GM21723 (cell line): ENCODE results near the gene MYRIP.
"Not testable (repeated sequence)": the region's sequence is repeated elsewhere in the genome, so short reads cannot be mapped to it uniquely, and the experiment has no call there.

Experiments used
- ATAC-seq: cut with Tn5 transposase; IDR thresholded peaks from one replicate; pipeline ENCODE4 v1.9.1; 2021; ENCODE audit warnings: mild to moderate bottlenecking, moderate library complexity; ENCODE audit not compliant: unreplicated experiment

Gene MYRIP

DNA sequence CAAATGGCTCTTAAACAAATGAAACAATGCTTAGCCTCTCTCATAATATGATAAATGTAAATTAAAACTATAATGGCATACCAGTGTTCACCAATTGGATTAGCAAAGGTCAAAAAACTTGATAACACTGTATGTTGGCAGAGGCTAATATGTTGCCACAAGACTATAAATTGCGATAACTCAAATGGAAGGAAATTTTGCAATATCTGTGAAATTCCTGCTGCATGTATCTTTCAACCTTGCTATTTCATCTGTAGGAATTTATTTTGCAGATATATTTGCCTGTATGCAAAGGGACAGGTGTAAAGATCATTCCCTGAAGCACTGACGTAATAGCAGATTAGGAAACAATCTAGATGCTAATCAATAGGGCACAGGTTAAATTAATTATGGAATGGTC, 308.7 kb downstream of the MYRIP start:
- ATAC-seq, result no peak

DNA sequence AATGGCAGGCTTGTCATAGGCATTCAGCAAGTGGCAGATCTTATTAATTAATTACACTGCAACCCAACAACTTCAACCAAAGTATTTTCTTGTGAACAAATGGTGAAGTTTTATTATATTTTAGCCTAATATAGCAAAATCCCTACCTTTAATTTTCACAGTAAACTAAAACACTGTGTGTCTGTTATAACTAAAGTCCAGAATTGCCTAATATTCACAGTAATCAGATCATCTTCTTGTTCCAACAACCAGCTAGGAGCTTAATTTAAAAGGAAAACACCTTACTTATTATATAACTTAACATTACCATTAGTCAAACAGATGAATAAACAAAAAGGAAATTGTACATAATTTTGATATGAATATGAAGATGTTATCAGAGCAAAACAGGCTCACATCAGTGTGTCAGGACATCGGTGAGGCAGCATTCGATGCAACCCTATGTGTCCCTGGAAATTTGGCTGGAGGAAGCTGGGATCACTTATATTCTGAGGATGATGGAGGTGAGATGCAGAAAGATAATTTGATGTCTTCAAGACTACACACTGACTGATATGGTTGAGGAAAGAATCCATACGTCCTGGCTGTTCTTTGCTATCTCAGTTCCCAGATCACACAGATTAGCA, 310.8 kb downstream of the MYRIP start:
- no peak for ATAC-seq

DNA sequence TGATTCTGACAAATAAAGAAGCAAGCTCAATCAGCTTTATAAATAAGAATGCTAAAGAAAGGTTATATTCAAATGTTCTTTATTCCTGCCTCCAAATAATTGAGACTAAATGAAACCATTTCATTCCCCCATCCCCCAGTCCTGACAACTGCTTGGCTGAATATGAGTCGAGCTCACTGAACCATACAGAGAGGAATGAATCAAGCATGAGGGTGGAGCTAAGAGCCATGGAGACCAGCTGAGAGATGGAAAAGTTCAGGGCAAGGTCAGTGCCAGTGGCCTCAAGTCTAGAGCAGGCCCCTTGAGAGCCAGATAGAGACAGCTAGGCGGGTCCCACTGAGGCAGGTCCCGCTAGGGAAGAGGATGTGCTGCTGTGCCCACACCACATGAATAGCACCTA, 311.4 kb downstream of the MYRIP start:
- ATAC-seq, result no peak

DNA sequence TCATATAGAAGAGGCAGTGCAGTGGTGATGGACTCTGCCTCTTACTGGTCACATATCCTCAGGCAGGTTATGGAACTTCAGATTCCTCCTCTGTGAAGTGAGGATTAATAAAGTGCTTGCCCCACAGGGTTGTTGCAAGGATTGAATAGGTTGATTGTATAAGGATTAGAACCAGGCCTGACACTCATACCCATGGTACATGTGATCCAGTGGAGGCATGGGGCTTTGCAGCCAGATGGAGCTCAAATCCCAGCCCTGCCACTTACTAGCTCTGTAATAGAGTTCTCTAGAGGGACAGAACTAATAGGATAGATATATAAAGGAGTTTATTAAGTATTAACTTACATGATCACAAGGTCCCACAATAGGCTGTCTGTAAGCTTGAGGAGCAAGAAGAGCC, 315.5 kb downstream of the MYRIP start:
- ATAC-seq, result no peak

DNA sequence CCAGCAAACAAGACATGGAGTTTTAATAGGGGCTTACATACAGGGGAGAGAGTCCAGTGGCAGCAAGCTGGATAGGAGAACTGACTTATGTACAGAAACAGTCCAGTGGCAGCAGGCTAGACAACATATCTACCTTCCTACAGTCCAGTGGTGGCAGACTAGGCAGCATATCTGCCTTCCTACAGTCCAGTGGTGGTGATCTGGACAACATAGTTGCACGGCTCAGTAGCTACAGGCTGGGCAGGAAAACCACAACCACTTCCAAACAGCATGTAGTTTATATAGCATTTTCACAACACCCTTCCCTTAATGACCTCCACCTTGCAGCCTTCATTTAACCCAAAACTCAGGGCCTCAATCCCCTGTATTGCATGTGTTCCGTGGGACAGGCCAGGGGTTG, 318.8 kb downstream of the MYRIP start:
- ATAC-seq, result no peak

DNA sequence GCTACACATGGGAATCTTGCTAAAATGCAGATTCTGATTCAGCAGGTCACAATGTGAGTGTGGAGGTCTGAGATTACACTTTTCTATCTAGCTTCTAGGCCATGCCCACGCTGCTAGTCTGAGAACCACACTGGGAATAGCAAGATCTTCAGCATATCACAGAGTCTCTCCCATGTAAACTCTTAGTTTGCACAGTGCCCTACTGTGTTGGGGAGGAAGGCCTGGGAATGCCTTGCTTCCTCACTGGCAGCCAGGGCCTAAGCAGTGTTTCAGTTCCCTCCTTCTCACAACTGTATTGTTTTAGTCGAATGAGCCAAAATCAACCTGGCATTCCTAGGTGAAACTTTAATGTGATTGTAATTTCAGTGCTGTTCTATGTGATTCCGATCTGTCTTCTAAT, 320.1 kb downstream of the MYRIP start:
- no peak for ATAC-seq

DNA sequence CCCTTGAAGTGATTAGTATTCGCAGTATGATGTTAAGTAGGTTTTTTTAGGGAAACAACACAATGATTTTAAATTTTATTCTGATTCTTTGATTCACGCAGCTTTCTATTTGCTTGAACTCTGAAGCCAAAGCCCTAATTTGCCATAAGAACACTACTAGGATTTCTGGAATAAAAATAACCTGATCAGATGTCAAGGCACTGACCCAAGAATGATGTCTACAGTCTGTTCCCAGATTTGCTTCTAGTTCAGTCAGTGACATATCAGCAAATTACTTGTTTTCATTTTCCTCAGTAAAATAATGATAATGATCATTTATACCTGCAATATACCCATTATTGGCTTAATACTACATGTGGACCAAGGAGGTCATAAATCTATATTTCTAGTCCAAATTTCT, 320.6 kb downstream of the MYRIP start:
- ATAC-seq, result no peak

DNA sequence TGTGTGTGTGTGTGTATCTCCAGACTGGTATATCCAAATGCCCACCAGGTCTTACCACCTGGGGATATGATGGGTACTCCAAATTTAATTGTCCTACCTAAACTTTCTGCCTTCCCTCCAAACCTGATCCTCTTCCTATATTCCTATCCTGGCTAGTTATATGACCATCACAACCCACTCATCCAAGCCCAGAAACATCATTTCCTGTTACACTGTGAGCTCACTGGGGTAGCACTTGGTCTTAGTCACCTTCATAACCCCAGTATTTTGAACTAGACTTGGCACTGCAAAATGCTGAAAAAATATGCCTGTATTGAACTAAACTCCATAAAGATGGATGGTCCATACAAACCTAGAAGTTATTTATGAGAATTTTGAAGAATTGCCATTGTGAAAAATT, 321.3 kb downstream of the MYRIP start:
- no peak for ATAC-seq

DNA sequence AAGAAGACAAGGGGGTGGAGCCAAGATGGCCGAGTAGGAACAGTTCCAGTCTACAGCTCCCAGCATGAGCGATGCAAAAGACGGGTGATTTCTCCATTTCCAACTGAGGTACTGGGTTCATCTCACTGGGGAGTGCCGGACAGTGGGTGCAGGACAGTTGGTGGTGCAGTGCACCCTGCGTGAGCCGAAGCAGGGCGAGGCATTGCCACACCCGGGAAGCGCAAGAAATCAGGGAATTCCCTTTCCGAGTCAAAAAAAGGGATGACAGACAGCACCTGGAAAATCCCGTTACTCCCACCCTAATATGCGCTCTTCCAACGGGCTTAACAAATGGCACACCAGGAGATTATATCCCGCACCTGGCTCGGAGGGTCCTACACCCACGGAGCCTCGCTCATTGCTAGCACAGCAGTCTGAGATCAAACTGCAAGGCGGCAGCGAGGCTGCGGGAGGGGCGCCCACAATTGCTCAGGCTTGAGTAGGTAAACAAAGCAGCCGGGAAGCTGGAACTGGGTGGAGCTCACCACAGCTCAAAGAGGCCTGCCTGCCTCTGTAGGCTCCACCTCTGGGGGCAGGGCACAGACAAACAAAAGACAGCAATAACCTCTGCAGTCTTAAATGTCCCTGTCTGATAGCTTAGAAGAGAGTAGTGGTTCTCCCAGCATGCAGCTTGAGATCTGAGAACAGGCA, 324.6 kb downstream of the MYRIP start:
- not testable (repeated sequence) for ATAC-seq

DNA sequence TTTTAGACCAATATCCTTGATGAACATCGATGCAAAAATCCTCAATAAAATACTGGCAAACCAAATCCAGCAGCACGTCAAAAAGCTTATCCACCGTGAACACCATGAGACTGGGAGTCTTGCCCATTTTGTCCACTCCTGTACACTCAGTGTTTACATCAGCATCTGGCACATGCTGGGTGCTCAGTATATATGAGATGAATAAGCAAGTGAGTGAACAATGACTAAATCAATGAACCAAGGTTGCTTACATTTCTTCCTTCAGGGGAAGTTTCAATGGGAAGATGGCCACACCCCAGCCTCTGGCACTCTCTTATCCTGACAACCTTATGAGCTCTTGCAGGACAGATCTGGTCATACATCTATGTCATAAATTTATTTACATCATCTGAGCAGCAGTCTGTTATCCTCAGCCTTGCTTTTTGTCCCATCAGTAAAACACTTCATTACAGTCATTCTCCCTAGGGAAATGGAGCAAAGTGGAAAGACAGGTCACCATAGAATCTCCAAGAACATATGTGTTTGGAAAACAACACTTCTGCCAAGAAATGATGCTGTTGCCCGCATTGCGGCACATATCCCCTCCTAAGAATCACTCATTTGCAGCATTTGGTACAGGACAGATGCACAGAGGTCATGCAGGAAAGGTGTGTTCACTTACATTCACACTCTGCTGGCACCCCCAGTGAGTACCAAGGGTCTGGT, 328.3 kb downstream of the MYRIP start:
- ATAC-seq, result no peak

DNA sequence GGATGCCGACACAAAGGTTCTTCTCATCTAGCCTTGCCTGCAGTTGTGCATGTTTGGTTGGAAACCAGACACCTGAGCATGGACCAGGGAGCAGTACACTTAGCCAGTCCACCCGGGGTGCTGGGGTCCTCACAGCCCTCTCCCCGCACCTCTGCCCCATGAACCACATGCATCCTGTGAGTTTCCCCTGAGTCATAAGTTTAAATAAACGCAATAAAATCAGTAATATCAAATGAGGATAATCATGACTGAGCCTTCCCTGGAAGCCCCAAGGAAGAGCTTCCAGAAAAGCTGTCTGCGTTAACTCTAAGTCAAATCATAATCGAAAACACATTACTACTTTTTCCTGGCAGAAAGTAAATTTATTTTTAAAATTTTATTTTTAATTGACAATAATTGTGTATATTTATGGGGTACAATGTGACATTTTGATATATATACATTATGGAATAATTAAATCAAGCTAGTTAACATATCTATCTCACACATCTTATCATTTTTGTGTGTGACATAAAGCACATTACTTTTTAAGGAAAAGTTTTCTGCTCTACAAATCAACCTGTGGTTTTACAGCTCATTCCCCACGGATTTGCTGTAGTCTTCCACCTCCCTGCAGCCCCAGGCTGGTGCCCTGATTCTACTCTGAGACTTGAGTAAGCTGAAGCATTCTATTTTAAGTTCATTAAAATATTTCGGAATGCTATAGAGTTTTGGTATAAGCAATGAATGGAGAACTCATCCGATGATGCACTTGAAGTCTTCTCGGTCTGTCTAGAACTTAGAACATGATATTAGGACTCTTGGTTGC, 334.1 kb downstream of the MYRIP start:
- ATAC-seq, result no peak

DNA sequence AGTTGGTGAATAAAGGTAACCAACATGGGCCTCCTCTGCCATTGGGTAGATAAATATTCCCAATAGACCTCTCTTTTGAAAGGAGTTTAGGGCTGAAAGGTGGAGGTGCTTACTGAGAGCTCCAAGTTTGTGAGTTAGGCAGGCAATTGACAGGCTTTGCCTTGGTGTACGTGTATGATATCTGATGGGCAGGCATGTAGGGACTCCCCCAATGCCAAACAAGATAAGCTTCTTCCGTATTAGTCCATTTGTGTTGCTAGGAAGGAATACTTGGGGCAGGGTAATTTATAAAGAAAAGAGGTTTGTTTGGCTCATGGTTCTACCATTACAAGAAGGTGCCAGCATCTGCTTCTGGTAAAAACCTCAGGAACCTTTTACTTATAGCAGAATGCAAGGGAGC, 339.4 kb downstream of the MYRIP start:
- no peak for ATAC-seq

DNA sequence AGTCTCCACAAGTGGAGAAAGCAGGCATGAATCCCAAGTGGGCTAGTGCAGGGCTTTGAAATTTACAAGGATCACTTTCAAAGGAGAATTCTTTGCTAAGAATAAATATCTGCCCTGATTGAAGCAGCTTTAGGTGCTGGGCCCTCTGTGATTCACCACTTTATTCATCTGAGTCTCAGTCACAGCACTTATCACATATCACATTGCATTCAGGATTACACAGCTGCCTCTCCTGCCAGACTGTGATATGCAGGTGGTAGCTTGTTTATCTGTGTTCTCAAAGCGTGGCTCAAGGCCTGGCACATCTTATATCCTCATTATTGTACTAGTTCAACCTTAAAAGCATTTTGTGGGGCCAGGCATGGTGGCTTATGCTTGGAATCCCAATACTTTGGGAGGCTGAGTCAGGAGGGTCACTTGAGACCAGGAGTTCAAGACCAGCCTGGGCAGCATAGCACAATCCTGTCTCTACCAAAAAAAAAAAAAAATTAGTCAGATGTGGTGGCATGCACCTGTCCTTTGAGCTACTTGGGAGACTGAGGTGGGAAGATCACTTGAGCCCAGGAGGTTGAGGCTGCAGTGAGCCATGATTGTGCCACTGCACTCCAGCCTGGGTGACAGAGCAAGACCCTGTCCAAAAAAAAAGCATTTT, 343.2 kb downstream of the MYRIP start:
- ATAC-seq, result no peak

DNA sequence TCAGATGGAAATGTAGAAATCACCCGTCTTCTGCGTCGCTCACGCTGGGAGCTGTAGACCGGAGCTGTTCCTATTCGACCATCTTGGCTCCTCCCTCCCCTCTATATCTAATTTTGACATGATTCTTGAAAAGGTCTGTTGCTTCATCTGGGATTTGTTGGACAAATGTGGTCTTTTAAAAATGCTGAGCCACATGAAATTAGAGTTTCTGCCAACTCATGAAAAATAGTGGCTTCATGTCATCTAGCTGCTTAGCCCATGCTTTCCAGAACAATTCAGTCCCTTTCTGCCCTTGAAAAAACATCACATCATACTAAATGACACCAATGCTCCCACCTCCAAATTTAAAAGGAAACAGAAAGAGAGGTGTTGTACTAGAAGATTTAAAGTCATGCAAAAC, 351.5 kb downstream of the MYRIP start:
- ATAC-seq, result no peak

DNA sequence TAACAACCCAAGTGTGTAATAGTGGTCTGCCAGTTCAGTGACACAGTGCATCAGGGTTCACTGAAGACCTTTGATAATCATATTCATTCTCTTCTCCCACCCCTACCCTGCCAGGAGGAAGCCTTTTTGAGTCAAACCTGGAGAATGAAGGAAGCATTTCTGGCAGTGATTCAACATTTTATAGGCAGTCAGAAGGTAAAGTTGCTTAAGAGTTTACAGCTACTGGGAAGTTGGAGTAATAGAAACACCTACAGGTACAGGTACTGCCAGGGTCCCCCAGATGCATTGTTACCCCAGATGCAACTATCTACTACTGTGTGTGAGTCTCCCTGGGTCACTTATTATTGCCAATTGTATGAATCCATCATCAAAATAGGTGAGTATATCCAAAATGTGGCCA, 353.2 kb downstream of the MYRIP start:
- ATAC-seq, result no peak

DNA sequence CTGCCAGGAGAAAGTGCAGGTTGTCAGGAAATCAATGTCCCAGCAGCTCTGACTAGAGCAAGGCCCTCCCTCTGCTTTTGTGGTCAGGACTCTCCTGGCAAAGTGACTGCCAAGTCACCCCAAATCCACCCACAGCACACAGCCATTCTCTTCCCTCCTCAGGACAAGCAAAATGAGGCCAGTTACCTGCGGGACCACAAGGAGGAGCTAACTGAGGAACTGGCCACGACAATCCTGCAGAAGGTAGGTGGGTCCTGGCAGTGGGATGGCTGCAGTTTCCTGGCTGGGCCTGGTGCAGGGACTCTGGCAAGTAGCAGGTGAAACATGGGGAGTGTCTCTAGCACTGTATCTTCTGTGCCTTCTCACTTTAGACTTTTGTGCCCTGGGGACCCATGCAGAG, 357.6 kb downstream of the MYRIP start:
- no peak for ATAC-seq

DNA sequence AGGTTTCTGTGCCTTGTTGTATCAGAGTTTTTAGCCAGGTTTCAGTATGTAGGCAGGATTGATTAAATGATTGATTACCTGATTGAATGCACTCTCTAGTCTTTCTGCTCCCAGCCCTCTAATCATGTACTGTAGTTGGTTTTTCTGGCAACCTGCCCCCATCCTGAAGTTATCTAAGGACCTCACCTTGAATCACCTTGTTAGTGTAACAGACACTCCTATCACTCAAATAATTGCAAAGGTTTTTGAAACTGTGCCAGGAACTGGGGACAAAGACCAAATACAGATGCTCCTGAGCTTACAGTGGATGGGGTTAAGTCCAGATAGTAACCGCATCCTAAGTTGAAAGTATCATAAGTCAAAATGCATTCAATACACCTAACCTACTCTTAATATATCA, 358.5 kb downstream of the MYRIP start:
- no peak for ATAC-seq

DNA sequence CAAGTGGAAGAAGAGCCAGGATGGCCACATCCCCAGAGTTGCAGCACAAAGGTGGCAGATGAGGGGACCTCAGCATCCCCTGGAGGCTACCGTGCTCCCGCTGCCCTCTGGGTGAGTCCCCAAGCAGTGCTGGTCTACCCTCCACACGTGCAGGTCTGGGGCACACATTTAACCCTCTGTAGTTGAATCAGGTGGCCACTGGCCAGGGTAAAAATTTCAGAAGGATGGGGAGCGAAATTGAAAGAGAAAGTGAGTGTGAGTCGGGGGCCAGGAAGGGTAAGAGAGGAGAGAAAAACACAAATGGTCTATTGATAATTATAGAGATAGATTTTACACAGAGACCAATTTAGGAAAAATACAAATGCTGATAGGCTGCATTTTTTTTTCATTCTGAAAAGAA, 360.6 kb downstream of the MYRIP start:
- peak; percentile 46 for ATAC-seq

DNA sequence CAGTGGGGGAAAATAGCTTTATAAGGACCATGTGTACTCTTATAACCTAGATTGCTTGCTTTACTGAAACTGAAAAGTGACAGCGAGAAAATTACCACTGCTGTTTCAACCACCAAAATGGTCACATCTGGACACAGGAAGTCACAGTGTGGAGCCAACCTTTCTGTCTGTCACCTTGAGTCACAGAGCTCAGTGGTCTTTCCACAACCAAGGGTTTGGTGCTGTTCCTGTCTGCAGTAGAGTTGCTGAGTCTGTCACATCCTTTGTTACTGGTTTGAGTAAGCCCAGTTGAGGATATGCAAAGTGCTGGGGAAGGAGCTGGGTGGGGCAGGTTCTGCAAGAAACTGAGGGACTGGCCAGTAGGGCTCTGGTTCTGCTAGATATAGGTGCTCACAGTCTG, 361.0 kb downstream of the MYRIP start:
- peak; percentile 94 for ATAC-seq

DNA sequence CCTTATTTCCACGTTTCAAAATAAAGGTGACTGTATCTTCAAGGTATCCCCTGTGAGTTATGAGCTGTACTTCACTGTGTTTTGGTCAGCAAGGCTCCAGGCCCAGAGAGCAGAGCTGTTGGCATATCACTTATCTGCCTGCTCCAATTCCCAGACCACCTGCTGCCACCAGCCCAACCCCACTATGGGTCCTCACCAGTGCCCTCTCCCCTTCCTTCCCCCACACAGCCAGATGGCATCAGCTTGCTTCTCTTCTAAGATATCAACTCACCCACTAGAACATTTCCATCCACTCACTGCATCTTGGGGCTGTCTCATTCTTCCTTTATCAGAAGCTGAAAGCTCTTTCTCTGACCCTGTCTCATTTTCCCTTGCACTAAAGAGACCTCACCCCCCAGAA, 363.2 kb downstream of the MYRIP start:
- no peak for ATAC-seq

DNA sequence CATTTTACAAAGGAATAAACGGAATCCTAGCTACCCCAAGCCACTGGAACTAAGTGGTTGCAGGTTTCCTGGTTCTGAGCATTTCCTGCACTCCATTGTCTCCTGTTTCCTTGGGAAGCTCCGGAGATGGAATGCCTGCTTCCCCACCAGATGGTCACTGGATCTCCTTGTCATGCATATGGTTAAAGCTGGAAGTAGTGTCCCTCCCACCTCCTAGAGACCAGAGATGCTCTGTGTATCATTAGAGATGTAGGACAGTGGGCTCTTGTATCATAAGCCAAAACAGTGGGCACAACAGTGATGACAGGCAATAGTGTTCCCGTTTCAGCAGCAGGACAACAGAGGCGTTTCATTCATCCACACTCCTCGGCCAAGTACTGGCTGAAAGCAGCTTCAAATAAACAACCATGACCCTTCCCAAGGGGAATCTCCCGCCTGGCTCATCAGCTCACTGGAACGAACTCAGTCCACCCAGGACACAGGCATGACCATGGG, 363.9 kb downstream of the MYRIP start:
- no peak for ATAC-seq
